ENCODE measurements around the gene MCM9. TPM values are rescaled to one million over a fixed set of nuclear protein-coding genes. Genes with fewer than 3 reads are reported as not detected.

Gene MCM9
- total RNA-seq, 2 donors from 2014 or later = 18.4 to 22.9 TPM

- ATAC-seq (replicated peaks in 1 of 2) = no peak
- no peak overlapping the region for H3K4me3 Mint-ChIP-seq
- DNase-seq = no peak
- peaks cover 24% of the 10 kb centered on the region for H3K4me1 Mint-ChIP-seq (ENCODE audit: low read depth)
- peak overlapping the region; percentile 58 for H3K27ac Mint-ChIP-seq
- H3K36me3 Mint-ChIP-seq (ENCODE audit: insufficient read depth in 2 of 2) = peaks cover 10 to 15% of the 10 kb centered on the region in 2 donors
- peaks cover 8% of the 10 kb centered on the region in 2 donors for H3K9me3 Mint-ChIP-seq
- no peaks in the 10 kb centered on the region for H3K27me3 Mint-ChIP-seq (ENCODE audit: low read depth)
Measured at GRCh38 chr6:118789419-118789818, 145.5 kb downstream of the MCM9 start.

GRCh38 chr6:118788702-118789101, 146.3 kb downstream of the MCM9 start:
- ATAC-seq (replicated peaks in 1 of 2) (no peak), DNase-seq (no peak)
- no peak overlapping the region for H3K4me3 Mint-ChIP-seq
- no peaks in the 10 kb centered on the region for H3K27me3 Mint-ChIP-seq (ENCODE audit: low read depth)
- peaks cover 24% of the 10 kb centered on the region for H3K4me1 Mint-ChIP-seq (ENCODE audit: low read depth)
- peaks cover 10 to 15% of the 10 kb centered on the region in 2 donors for H3K36me3 Mint-ChIP-seq (ENCODE audit: insufficient read depth in 2 of 2)
- H3K27ac Mint-ChIP-seq = no peak overlapping the region
- H3K9me3 Mint-ChIP-seq = peaks cover 8% of the 10 kb centered on the region in 2 donors

GRCh38 chr6:118787724-118788423, 147.1 kb downstream of the MCM9 start:
- no peaks in the 10 kb centered on the region for H3K27me3 Mint-ChIP-seq (ENCODE audit: low read depth)
- H3K36me3 Mint-ChIP-seq (ENCODE audit: insufficient read depth in 2 of 2) = peaks cover 9 to 11% of the 10 kb centered on the region in 2 donors
- peaks cover 8% of the 10 kb centered on the region in 2 donors for H3K9me3 Mint-ChIP-seq
- no peak overlapping the region for H3K4me3 Mint-ChIP-seq
- H3K4me1 Mint-ChIP-seq (ENCODE audit: low read depth) = peaks cover 24% of the 10 kb centered on the region
- ATAC-seq (replicated peaks in 1 of 2) (peak in 1 of 2 donors; percentile 58), DNase-seq (no peak)
- H3K27ac Mint-ChIP-seq = peak overlapping the region; percentile 9

- Mint-ChIP-seq H3K27ac (no peak overlapping the region), H3K9me3 (peaks cover 2 to 5% of the 10 kb centered on the region in 2 donors), H3K27me3 (ENCODE audit: low read depth) (no peaks in the 10 kb centered on the region), H3K36me3 (ENCODE audit: insufficient read depth in 2 of 2) (peaks cover 4 to 5% of the 10 kb centered on the region in 2 donors), H3K4me1 (ENCODE audit: low read depth) (peaks cover 18% of the 10 kb centered on the region), H3K4me3 (no peak overlapping the region)
- DNase-seq (no peak), ATAC-seq (replicated peaks in 1 of 2) (no peak)
Measured at GRCh38 chr6:118786596-118787453, 148.1 kb downstream of the MCM9 start.

- DNase-seq = no peak
- H3K36me3 Mint-ChIP-seq (ENCODE audit: insufficient read depth in 2 of 2) = no peaks in the 10 kb centered on the region
- H3K4me1 Mint-ChIP-seq (ENCODE audit: low read depth) = peaks cover 10% of the 10 kb centered on the region
- no peaks in the 10 kb centered on the region for H3K9me3 Mint-ChIP-seq
- no peaks in the 10 kb centered on the region for H3K27me3 Mint-ChIP-seq (ENCODE audit: low read depth)
- no peak for ATAC-seq (replicated peaks in 1 of 2)
- no peak overlapping the region for H3K4me3 Mint-ChIP-seq
- no peak overlapping the region for H3K27ac Mint-ChIP-seq
Measured at GRCh38 chr6:118785601-118786000, 149.4 kb downstream of the MCM9 start.

GRCh38 chr6:118784641-118785164, 150.3 kb downstream of the MCM9 start:
- H3K9me3 Mint-ChIP-seq = no peaks in the 10 kb centered on the region
- ATAC-seq (replicated peaks in 1 of 2) (no peak), DNase-seq (no peak)
- H3K27ac Mint-ChIP-seq = no peak overlapping the region
- no peaks in the 10 kb centered on the region for H3K27me3 Mint-ChIP-seq (ENCODE audit: low read depth)
- H3K4me3 Mint-ChIP-seq = no peak overlapping the region
- H3K36me3 Mint-ChIP-seq (ENCODE audit: insufficient read depth in 2 of 2) = no peaks in the 10 kb centered on the region
- peaks cover 10% of the 10 kb centered on the region for H3K4me1 Mint-ChIP-seq (ENCODE audit: low read depth)

GRCh38 chr6:118783931-118784550, 150.9 kb downstream of the MCM9 start:
- Mint-ChIP-seq H3K4me3 (no peak overlapping the region), H3K27ac (no peak overlapping the region), H3K36me3 (ENCODE audit: insufficient read depth in 2 of 2) (no peaks in the 10 kb centered on the region), H3K4me1 (ENCODE audit: low read depth) (peaks cover 10% of the 10 kb centered on the region), H3K27me3 (ENCODE audit: low read depth) (no peaks in the 10 kb centered on the region), H3K9me3 (no peaks in the 10 kb centered on the region)
- DNase-seq (no peak), ATAC-seq (replicated peaks in 1 of 2) (no peak)

GRCh38 chr6:118782651-118783050, 152.3 kb downstream of the MCM9 start:
- no peak overlapping the region for H3K27ac Mint-ChIP-seq
- DNase-seq (no peak), ATAC-seq (replicated peaks in 1 of 2) (no peak)
- H3K4me1 Mint-ChIP-seq (ENCODE audit: low read depth) = peaks cover 4% of the 10 kb centered on the region
- no peaks in the 10 kb centered on the region for H3K9me3 Mint-ChIP-seq
- H3K27me3 Mint-ChIP-seq (ENCODE audit: low read depth) = no peaks in the 10 kb centered on the region
- no peaks in the 10 kb centered on the region for H3K36me3 Mint-ChIP-seq (ENCODE audit: insufficient read depth in 2 of 2)
- no peak overlapping the region for H3K4me3 Mint-ChIP-seq

- no peak for DNase-seq
- Mint-ChIP-seq H3K27me3 (ENCODE audit: low read depth) (no peaks in the 10 kb centered on the region), H3K4me1 (ENCODE audit: low read depth) (peaks cover 10% of the 10 kb centered on the region), H3K9me3 (no peaks in the 10 kb centered on the region), H3K4me3 (no peak overlapping the region), H3K27ac (no peak overlapping the region), H3K36me3 (ENCODE audit: insufficient read depth in 2 of 2) (no peaks in the 10 kb centered on the region)
- ATAC-seq (replicated peaks in 1 of 2) = no peak
Measured at GRCh38 chr6:118781897-118782296, 153.1 kb downstream of the MCM9 start.

GRCh38 chr6:118780668-118781067, 154.3 kb downstream of the MCM9 start:
- Mint-ChIP-seq H3K9me3 (no peaks in the 10 kb centered on the region), H3K27me3 (ENCODE audit: low read depth) (no peaks in the 10 kb centered on the region), H3K4me1 (ENCODE audit: low read depth) (peaks cover 17% of the 10 kb centered on the region), H3K4me3 (no peak overlapping the region), H3K27ac (no peak overlapping the region), H3K36me3 (ENCODE audit: insufficient read depth in 2 of 2) (no peaks in the 10 kb centered on the region)
- no peak for ATAC-seq (replicated peaks in 1 of 2)
- DNase-seq = no peak

GRCh38 chr6:118776607-118777549, 158.1 kb downstream of the MCM9 start:
- Mint-ChIP-seq H3K27ac (peak overlapping the region; percentile 55), H3K4me3 (peak overlapping the region; percentile 18 to 36), H3K4me1 (ENCODE audit: low read depth) (peaks cover 17% of the 10 kb centered on the region), H3K27me3 (ENCODE audit: low read depth) (no peaks in the 10 kb centered on the region), H3K9me3 (no peaks in the 10 kb centered on the region), H3K36me3 (ENCODE audit: insufficient read depth in 2 of 2) (no peaks in the 10 kb centered on the region)
- ATAC-seq (replicated peaks in 1 of 2) (peak; percentile 83 to 85), DNase-seq (peak; percentile 67)

- H3K36me3 Mint-ChIP-seq (ENCODE audit: insufficient read depth in 2 of 2) = no peaks in the 10 kb centered on the region
- H3K4me3 Mint-ChIP-seq = no peak overlapping the region
- no peaks in the 10 kb centered on the region for H3K9me3 Mint-ChIP-seq
- no peak for DNase-seq
- ATAC-seq (replicated peaks in 1 of 2) = no peak
- H3K27me3 Mint-ChIP-seq (ENCODE audit: low read depth) = no peaks in the 10 kb centered on the region
- H3K27ac Mint-ChIP-seq = no peak overlapping the region
- peaks cover 20% of the 10 kb centered on the region for H3K4me1 Mint-ChIP-seq (ENCODE audit: low read depth)
Measured at GRCh38 chr6:118775381-118775780, 159.6 kb downstream of the MCM9 start.
